HG02884 (cell line): ENCODE measurements around the gene HMX3.

Experiments
- ATAC-seq: cut with Tn5 transposase; IDR thresholded peaks from one replicate; pipeline ENCODE4 v1.9.1; 2021; ENCODE audit warnings: mild to moderate bottlenecking, moderate library complexity; ENCODE audit not compliant: unreplicated experiment

Gene HMX3

DNA sequence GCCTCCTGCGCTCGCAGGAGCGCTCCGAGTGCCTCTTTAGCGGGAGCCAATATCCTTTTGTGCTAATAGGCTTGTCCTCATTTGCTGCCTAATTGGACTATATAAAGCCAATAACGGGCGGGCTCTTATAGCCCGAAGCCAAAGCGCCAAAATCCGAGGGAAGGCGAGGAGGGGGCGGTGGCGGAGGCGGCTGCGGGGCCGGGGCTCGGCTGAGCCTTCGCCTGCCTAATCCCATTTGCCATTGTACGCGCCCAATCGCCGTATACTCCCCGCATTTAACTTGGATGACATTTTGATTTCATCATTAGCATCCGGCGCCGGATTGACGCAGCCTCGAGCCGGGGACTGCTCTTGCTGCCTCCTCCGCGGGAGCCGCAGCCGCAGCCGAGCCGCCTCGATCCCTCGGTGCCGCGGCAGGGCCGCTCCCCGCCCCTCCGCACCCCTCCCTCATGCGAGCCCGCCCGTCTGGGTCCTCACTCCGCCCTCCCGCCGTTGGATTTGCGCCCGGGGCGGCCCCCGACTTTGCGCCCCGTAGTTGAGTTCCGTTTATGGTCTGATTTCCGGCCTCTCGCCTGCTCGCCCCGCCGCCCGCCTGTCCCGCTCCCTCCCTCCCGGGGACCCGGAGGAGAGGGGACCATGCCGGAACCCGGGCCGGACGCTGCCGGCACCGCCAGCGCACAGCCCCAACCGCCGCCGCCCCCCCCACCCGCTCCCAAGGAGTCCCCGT lies at the start of gene HMX3:
TSS of gene HMX3 (plus strand) at position 556 of the 727 bp plus-strand sequence. CDS start at position 637, 81 bp downstream.
- ATAC-seq, result no peak

DNA sequence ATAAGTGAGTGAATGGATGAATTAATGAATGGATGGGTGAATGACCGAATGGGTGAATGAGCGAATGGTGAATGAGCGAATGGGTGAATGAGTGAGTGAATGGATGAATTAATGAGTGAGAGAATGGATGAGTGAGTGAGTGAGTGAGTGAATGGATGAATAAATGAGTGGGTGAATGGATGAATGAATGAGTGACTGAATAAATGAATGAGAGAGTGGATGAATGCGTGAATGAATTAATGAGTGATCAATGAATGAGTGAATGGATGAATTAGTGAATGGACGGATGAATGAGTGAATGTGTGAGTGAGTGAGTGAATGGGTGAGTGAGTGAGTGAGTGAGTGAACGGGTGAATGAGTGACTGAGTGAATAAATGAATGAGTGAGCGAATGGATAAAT lies 49.5 kb upstream of the HMX3 start:
- ATAC-seq, result no peak

- no peak for ATAC-seq
Measured at GRCh38 chr10:123087348-123087747, 48.4 kb upstream of the HMX3 start.

- no peak for ATAC-seq
Measured at GRCh38 chr10:123087786-123088185, 48.0 kb upstream of the HMX3 start.

DNA sequence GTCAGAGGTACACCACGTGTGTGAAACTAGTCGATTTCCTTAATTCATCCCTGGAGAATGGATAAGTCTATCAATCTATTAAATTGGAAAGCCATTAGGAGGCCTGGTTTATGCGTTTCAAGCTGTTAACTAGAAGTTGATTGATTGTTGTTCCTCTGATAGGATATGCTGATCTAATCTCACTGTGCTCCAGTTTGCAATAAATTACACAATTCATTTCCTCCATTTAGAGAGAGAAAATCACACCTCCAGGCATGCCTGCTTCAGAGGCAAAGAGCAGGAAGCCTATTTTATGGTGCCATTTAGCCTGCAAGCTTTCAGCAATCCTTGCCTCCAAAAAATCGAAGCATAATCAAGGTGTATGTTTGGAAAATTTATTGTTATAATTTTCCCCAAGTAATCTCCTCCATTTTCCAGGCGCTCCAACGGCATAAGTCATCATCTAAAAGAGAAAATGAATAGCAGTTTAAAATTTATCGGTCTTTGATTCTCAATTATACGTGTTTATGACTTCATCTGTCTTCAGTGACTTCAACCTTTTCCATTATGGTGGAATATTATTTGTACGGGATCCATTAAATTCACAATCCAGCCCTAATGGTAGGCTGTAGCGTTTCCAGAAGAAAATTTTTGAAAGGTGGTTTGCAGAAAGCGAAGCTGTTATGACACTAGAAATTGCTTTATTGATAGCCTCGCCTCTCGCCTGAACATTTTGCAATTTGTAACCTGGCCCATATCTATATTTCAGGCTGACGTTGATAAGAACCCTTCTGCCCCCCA lies 42.9 kb upstream of the HMX3 start:
- ATAC-seq, result no peak

GRCh38 chr10:123093489-123093888 lies 42.3 kb upstream of the HMX3 start:
- ATAC-seq, result no peak

GRCh38 chr10:123096452-123096851 lies 39.3 kb upstream of the HMX3 start:
- no peak for ATAC-seq

GRCh38 chr10:123097039-123097438 lies 38.7 kb upstream of the HMX3 start:
- ATAC-seq, result no peak

DNA sequence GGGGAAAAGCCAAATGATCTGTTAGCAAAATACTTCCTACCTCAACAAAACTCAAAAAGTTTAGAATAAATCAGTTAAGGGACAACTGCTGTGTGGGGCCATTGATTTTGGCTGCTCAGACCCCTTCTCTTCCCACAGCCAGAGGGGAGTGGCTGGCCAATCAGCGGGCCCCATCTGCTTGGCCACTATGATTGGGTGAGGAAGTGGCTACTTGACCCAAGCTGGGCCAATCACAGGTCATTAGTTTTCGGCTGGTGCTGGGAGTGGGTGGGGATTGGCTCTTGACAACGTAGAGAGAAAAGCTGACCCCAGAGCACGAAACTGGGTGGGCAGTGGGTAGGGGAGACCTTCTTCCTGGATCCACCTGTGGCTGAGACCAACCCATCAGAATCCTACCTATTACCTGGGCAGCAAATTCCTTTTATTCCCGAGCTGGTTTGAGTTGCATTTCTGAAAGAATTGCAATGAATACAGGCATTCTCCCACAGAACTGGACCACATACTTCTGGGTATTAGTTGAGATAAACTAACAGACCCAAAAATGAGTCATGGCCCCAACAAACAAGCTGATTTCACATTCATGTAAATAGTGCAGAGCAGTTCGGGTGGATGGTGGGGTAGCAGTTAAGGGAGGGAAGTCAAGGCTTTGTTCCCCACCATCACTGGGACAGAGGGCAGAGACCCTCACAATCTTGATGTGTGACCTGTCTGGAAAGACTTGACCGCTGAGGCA lies 35.6 kb upstream of the HMX3 start:
- no peak for ATAC-seq

DNA sequence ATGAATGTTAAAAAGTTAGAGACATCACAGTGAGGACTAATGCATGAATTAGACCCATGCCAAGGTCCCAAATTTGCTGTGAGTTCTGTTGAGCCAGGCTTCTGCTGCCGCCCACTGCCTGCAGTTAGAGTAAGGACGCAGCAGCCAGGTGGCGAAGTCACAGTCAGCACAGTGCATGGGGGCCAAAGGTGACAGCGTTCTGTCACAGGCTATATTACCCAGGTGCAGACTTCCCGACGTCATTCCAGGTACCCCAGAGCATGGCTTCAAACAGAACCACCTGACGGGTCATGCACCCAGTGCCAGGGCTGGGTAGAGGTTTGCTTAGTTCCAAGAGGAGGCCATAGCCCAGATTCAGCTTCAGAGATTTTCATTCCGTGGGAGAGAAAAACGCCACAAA lies 33.9 kb upstream of the HMX3 start:
- no peak for ATAC-seq

GRCh38 chr10:123102673-123103072 lies 33.1 kb upstream of the HMX3 start:
- no peak for ATAC-seq

GRCh38 chr10:123103944-123104343 lies 31.8 kb upstream of the HMX3 start:
- no peak for ATAC-seq

DNA sequence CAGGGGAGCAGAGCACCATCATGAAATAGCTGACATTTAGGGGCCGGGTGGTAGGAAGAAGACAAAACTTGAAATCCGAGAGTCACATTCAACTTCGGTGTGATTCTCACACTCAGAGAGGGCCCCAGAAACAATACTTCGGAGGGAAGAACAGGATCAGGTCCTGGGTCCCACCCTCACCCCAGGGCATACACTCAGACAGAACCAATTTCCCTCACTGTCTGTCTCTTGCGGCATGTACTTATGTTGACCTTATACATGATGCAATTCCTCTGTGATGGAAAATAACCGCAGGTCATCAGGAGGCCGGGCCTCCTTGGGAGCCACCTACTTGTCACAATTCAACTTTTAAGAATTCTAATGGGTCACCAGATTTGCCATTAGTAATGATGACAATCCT lies 26.3 kb upstream of the HMX3 start:
- ATAC-seq, result no peak

GRCh38 chr10:123117644-123118417 lies 17.9 kb upstream of the HMX3 start:
- no peak for ATAC-seq

- no peak for ATAC-seq
Measured at GRCh38 chr10:123119081-123119480, 16.7 kb upstream of the HMX3 start.

GRCh38 chr10:123126246-123126645 lies 9.5 kb upstream of the HMX3 start:
- ATAC-seq, result no peak

DNA sequence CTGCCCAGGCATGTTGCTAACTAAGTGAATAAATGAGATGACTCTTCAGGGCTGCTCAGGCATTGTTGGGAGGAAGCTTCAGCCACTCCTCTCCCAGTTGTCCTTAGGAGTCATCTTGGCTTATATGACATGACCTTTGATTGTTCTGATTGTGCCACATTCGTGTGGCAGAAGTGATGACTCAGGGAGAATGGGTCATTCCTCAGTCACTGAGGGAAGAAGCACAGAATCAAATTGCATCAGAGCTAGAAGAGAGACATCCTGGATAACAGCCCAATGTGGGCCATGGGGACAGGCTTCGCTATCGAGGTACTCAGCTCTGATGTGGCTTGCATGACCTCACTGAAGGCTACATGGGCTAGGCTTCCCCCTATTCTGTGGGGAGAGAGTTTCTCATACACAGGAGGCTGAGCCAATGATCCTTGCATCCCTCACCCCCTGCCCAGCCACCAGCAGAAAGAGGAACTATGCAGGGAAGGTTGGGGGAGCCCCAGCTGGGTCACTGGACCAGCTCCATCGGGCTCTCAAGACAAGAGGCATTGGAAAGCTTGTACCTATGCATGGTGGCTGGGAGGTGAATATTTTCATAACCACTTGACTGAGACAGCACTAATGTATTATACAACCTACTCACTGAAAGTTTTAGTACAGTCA lies 6.0 kb upstream of the HMX3 start:
- no peak for ATAC-seq

DNA sequence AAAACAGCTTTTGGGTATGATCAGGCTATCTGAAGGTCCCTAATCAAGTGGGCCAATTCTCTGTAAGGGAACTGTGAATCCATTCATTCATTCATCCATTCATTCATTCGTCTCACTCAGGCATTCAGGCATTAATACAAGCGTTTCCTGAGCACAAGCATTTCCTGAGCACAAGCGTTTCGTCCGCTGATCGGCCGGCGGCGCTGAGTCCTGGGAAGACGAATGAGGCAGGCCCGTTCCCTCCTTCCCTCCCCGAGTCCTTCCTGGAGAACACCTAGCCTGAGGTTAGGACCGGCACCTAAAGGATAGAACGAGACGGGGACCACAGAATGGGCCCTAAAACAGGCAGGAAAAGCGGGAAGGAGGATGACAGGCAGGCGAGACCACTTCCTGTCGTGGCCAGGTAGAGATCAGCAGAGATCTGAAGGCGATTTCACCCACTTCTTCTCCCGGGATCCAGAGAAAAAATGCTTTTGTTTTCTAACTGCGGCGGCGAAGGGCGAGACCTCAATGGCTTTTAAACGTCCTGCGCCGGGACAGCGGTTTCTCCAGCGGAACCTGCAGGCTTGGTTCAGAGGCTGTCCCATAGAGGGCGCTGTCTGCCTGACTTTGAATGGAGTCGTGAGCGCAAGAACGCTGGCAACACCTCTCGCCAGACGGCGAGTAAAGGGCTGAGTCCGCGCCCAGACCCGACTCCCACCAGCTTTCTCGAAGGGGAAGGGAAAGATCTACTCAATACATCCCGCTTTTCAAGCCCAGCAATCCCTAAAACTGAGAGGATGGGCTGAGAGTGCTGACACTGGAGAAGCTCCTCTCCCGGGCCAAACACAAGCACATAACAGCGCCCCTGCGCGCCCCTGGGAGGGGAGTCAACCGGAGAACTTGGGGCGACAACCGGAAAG lies 2.9 kb upstream of the HMX3 start:
- no peak for ATAC-seq

GRCh38 chr10:123133541-123134342 lies 2.0 kb upstream of the HMX3 start:
- no peak for ATAC-seq
